CD4-positive, CD25-positive, alpha-beta regulatory T cell (primary cell): ENCODE data around the gene CNTNAP2. TPM values are rescaled to one million over a fixed set of nuclear protein-coding genes. Genes with fewer than 3 reads are reported as not detected.

ENCODE experiments used
- ATAC-seq, 2 donors: fragments of 150-1000 bp; cut with Tn5 transposase; one replicate each; pipeline ENCODE4 v1.10.0; 2021; ENCODE audit warnings: low read depth in 2 of 2, moderate number of reproducible peaks in 2 of 2, moderate library complexity in 1 of 2
- DNase-seq, 3 donors: peaks; one replicate each; pipeline versions ENCODE4 v3.0.0 to v3.0.0-alpha.2; 2012 to 2022; ENCODE audit warnings: mixed read lengths in 1 of 3
- H3K27ac ChIP-seq: one replicate; pipeline ENCODE4 v1.7.0; 2013; ENCODE audit warnings: mild to moderate bottlenecking, low read length; ENCODE audit not compliant: insufficient read depth, poor library complexity, severe bottlenecking
- H3K27me3 ChIP-seq: one replicate; pipeline ENCODE4 v1.7.0; 2013; ENCODE audit warnings: low read length; ENCODE audit not compliant: control insufficient read depth, insufficient read depth
- H3K36me3 ChIP-seq: one replicate; pipeline ENCODE4 v1.7.0; 2013; ENCODE audit warnings: mild to moderate bottlenecking, low read length, moderate library complexity; ENCODE audit not compliant: control insufficient read depth, insufficient read depth
- H3K4me1 ChIP-seq: 2 replicates; pipeline ENCODE4 v1.7.0; 2013; ENCODE audit warnings: mild to moderate bottlenecking, low read length; ENCODE audit not compliant: insufficient read depth, control insufficient read depth, poor library complexity, severe bottlenecking
- H3K4me3 ChIP-seq: one replicate; pipeline ENCODE4 v1.7.0; 2013; ENCODE audit warnings: low read depth, mild to moderate bottlenecking, low read length, moderate library complexity
- H3K9me3 ChIP-seq, 2 experiments: 1 replicate in 1 of 2; 2 replicates in 1 of 2; pipeline ENCODE4 v1.7.0; 2013; ENCODE audit warnings: low read length in 2 of 2, mild to moderate bottlenecking in 1 of 2, moderate library complexity in 1 of 2; ENCODE audit not compliant: control insufficient read depth in 2 of 2
- H3K27ac Mint-ChIP-seq, 3 donors: one replicate each; pipeline ENCODE4 v1.8.0; 2020 to 2022; ENCODE audit warnings: mild to moderate bottlenecking in 3 of 3, mixed read lengths in 3 of 3, moderate library complexity in 2 of 3
- H3K27me3 Mint-ChIP-seq: one replicate; pipeline ENCODE4 v1.8.0; 2022; ENCODE audit warnings: mild to moderate bottlenecking, mixed read lengths
- H3K36me3 Mint-ChIP-seq: one replicate; pipeline ENCODE4 v1.8.0; 2020; ENCODE audit warnings: mixed read lengths
- H3K4me1 Mint-ChIP-seq, 4 donors: one replicate each; pipeline ENCODE4 v1.8.0; 2020 to 2022; ENCODE audit warnings: mixed read lengths in 4 of 4, mild to moderate bottlenecking in 1 of 4
- H3K4me3 Mint-ChIP-seq, 4 donors: one replicate each; pipeline ENCODE4 v1.8.0; 2020 to 2022; ENCODE audit warnings: mild to moderate bottlenecking in 4 of 4, mixed read lengths in 4 of 4, moderate library complexity in 3 of 4
- H3K9me3 Mint-ChIP-seq, 7 donors: one replicate each; pipeline ENCODE4 v1.8.0; 2020 to 2022; ENCODE audit warnings: mixed read lengths in 7 of 7, mild to moderate bottlenecking in 3 of 7, moderate library complexity in 2 of 7
- polyA plus RNA-seq, 4 donors: library from polyadenylated mRNA; unstranded; fragments of 300-500 nt; fragmentation: Illumina TruSeq; gene quantifications; one replicate each; pipeline ENCODE4 v1.2.3, GENCODE V29; 2021
- total RNA-seq: library from RNA; stranded (reverse); gene quantifications from one replicate; pipeline ENCODE4 v1.2.3, GENCODE V29; 2022

Gene CNTNAP2
- total and polyA plus RNA-seq, 5 donors from 2014 or later = 0.02 to 0.15 TPM; not detected in 3

DNA sequence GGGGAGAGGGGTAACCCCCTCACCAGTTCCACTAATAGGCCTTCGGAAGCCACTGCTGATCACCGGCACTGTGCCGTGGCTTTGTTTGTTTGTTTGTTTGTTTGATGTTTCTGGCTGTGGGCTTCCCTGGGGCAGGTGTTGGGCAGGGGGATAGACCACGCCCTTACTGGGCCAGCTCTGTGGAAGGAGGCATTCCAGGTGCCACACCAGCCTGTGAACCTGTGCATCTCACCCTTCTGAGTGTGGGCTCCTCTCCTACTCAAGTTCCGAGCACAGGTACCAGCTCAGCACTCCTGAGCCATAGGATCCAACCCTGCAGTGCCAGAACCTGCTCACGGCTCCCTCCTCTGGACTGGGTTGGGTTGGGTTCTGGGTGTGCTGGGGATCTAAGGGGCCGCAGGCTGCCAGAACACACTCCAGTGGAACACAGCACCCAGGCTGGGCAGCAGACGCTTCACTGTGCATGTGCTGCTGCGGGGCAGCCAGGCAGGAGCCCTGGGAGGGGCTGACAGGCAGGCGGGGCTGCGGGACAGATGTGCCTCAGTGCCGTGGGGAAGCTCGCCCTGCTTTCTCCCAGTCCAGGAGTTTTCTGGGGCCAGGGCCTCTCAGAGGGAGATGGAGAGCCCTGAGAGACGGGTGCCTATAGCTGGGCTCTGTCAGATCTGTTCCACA is 1053.9 kb downstream of the CNTNAP2 start:
- no peaks in the 10 kb centered on the region for H3K4me1 ChIP-seq
- DNase-seq (no peak), ATAC-seq (no peak)
- H3K4me1 Mint-ChIP-seq = no peaks in the 10 kb centered on the region
- no peak overlapping the region for H3K4me3 Mint-ChIP-seq
- no peaks in the 10 kb centered on the region for H3K36me3 ChIP-seq
- no peak overlapping the region for H3K4me3 ChIP-seq
- no peak overlapping the region for H3K27ac ChIP-seq
- no peaks in the 10 kb centered on the region for H3K9me3 ChIP-seq
- no peak overlapping the region for H3K27ac Mint-ChIP-seq
- no peaks in the 10 kb centered on the region for H3K36me3 Mint-ChIP-seq
- H3K27me3 ChIP-seq = no peaks in the 10 kb centered on the region
- no peaks in the 10 kb centered on the region for H3K27me3 Mint-ChIP-seq
- H3K9me3 Mint-ChIP-seq = peaks cover 0 to 7% (median 6%) of the 10 kb centered on the region in 7 donors

DNA sequence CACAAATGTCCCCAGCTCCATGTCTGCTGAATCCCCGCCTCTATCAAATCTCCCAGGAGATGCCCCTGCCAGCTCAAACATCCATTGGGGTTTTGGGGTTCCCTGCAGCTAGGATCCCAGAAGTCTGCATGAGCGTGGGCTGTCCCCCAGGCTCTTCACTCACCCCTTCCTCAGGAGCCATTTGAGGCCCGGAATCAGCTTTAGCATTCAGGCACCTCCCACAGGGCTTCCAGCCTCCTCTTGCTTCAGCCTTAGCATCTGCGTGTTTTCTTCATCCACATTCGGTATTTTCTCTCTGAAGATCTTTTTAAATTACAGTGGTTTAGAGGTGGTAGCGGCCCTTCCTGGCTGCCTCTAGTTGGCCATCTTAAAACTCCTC is 1054.4 kb downstream of the CNTNAP2 start:
- H3K36me3 ChIP-seq = no peaks in the 10 kb centered on the region
- no peak overlapping the region for H3K4me3 ChIP-seq
- ATAC-seq (no peak), DNase-seq (no peak)
- H3K36me3 Mint-ChIP-seq = no peaks in the 10 kb centered on the region
- H3K4me1 Mint-ChIP-seq = no peaks in the 10 kb centered on the region
- H3K27me3 Mint-ChIP-seq = no peaks in the 10 kb centered on the region
- H3K27me3 ChIP-seq = no peaks in the 10 kb centered on the region
- no peaks in the 10 kb centered on the region for H3K4me1 ChIP-seq
- no peaks in the 10 kb centered on the region for H3K9me3 ChIP-seq
- no peak overlapping the region for H3K27ac ChIP-seq
- H3K27ac Mint-ChIP-seq = no peak overlapping the region
- H3K4me3 Mint-ChIP-seq = no peak overlapping the region
- peaks cover 0 to 7% (median 6%) of the 10 kb centered on the region in 7 donors for H3K9me3 Mint-ChIP-seq

DNA sequence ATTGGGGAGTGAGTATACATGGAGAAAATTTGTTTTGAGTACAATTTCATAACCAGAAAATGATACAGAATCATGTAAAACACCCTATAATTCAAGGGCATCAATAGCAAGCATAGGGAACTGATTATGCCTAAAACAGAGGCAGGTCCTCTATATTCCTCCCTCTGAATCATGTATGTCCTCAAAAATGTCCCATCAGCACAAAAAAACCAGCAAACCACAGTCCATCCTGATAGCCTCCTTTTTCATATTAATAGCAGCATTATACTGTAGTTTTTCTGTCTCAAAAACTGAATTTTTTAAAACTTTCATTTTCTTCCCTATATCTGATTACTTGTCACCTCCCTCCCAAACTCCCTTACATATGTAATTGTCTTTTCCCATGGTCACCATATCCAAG is 1057.3 kb downstream of the CNTNAP2 start:
- H3K4me3 Mint-ChIP-seq = no peak overlapping the region
- H3K4me1 ChIP-seq = no peaks in the 10 kb centered on the region
- H3K27ac ChIP-seq = no peak overlapping the region
- no peak for ATAC-seq
- H3K27me3 ChIP-seq = no peaks in the 10 kb centered on the region
- no peak for DNase-seq
- H3K9me3 ChIP-seq = no peaks in the 10 kb centered on the region
- H3K27me3 Mint-ChIP-seq = no peaks in the 10 kb centered on the region
- no peak overlapping the region for H3K27ac Mint-ChIP-seq
- H3K9me3 Mint-ChIP-seq = peaks cover 0 to 9% (median 1%) of the 10 kb centered on the region in 7 donors
- H3K4me1 Mint-ChIP-seq = no peaks in the 10 kb centered on the region
- no peak overlapping the region for H3K4me3 ChIP-seq
- H3K36me3 Mint-ChIP-seq = no peaks in the 10 kb centered on the region
- no peaks in the 10 kb centered on the region for H3K36me3 ChIP-seq

DNA sequence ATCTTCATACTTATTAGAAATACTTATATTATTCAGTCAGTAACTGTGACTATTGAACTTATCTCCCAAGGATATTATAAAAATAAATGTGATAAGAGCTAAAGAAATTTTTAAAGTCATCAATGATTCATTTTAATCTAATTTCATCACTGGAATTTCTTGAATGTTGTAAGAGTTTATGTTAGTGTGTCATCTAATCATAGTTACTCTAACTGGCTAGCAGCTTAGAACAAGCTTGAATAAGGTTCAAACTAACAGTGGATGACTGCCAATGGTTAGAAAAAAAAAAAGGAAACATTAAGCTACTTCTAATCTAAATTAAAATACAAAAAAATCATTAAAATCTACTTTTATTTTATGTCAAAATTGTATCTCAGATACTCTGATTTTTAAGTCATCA is 1066.3 kb downstream of the CNTNAP2 start:
- H3K27ac Mint-ChIP-seq = no peak overlapping the region
- no peak overlapping the region for H3K4me3 ChIP-seq
- H3K36me3 ChIP-seq = no peaks in the 10 kb centered on the region
- H3K4me1 ChIP-seq = no peaks in the 10 kb centered on the region
- no peak overlapping the region for H3K27ac ChIP-seq
- no peak overlapping the region for H3K4me3 Mint-ChIP-seq
- no peaks in the 10 kb centered on the region for H3K27me3 Mint-ChIP-seq
- no peaks in the 10 kb centered on the region for H3K27me3 ChIP-seq
- H3K9me3 ChIP-seq = peaks cover 0 to 2% of the 10 kb centered on the region in 2 experiments
- ATAC-seq (no peak), DNase-seq (no peak)
- H3K36me3 Mint-ChIP-seq = no peaks in the 10 kb centered on the region
- H3K9me3 Mint-ChIP-seq = peaks cover 0 to 16% (median 8%) of the 10 kb centered on the region in 7 donors
- no peaks in the 10 kb centered on the region for H3K4me1 Mint-ChIP-seq

DNA sequence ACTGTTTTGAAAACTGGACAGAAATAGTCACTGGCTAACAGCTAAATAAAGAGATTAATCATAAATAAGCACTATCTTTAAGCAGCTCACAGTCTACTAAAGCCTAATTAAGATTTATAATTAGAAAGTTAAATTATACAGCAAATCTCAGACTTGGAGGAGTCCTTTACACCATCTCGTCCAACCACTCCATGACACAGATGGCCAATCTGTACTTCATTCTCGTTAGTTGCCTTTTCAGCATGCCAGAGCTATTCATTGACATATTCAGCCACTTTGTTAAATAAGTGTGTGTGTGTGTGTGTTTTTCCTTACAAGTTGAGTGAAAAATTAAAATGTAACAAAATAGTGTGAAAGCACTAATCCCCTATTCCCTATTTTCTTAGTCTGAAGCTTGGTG is 1066.7 kb downstream of the CNTNAP2 start:
- Mint-ChIP-seq H3K4me3 (no peak overlapping the region), H3K27me3 (no peaks in the 10 kb centered on the region), H3K4me1 (no peaks in the 10 kb centered on the region), H3K36me3 (no peaks in the 10 kb centered on the region), H3K9me3 (peaks cover 0 to 17% (median 8%) of the 10 kb centered on the region in 7 donors), H3K27ac (no peak overlapping the region)
- no peak for DNase-seq
- no peak overlapping the region for H3K4me3 ChIP-seq
- peaks cover 0 to 2% of the 10 kb centered on the region in 2 experiments for H3K9me3 ChIP-seq
- H3K27ac ChIP-seq = no peak overlapping the region
- no peaks in the 10 kb centered on the region for H3K27me3 ChIP-seq
- no peaks in the 10 kb centered on the region for H3K36me3 ChIP-seq
- ATAC-seq = no peak
- no peaks in the 10 kb centered on the region for H3K4me1 ChIP-seq

DNA sequence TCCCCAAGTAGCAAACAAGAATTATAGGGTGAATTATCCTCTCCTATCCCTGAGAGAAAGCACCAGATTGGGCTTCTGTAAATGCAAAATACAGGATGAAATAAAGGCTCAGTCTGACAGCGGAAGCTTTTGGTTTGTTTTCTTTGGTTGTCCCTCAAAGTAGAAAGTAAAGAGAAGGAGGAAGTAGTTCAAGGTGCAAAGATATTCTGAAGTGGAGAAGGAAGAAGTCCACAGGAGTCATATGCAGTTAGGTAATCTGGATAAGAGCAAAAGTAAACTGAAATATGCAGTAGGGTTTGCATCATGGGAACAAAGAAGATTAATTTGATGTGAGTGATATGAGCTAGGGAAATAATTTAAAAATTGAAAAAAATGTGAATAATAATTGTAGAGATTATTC is 1071.9 kb downstream of the CNTNAP2 start:
- Mint-ChIP-seq H3K36me3 (no peaks in the 10 kb centered on the region), H3K27ac (no peak overlapping the region), H3K27me3 (no peaks in the 10 kb centered on the region), H3K4me3 (no peak overlapping the region), H3K4me1 (no peaks in the 10 kb centered on the region), H3K9me3 (peaks cover 4 to 26% (median 12%) of the 10 kb centered on the region in 7 donors)
- no peak for DNase-seq
- H3K4me3 ChIP-seq = no peak overlapping the region
- H3K36me3 ChIP-seq = no peaks in the 10 kb centered on the region
- H3K4me1 ChIP-seq = no peaks in the 10 kb centered on the region
- peaks cover 0 to 2% of the 10 kb centered on the region in 2 experiments for H3K9me3 ChIP-seq
- H3K27ac ChIP-seq = no peak overlapping the region
- no peak for ATAC-seq
- H3K27me3 ChIP-seq = no peaks in the 10 kb centered on the region

DNA sequence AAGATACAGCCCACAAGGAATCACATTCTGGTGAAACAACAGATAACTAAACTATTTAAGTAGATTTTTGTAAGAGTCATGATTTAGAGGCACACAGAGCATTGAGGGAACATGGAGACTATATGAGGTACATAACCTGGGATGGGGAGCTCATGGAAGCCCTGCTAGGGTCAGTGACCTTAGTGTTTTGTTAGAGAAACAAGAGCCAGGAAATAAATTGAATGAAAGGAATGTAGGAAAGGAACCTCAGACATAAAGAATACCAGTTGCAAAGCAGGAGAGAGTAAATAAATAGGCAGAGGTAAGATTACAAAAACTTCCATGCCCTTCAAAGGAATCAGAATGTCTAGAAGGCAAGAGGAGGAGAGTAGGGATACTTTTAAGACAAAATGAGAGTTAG is 1076.9 kb downstream of the CNTNAP2 start:
- Mint-ChIP-seq H3K4me3 (no peak overlapping the region), H3K27ac (no peak overlapping the region), H3K4me1 (no peaks in the 10 kb centered on the region), H3K27me3 (no peaks in the 10 kb centered on the region), H3K36me3 (no peaks in the 10 kb centered on the region), H3K9me3 (peaks cover under 1 to 18% (median 10%) of the 10 kb centered on the region in 7 donors)
- ATAC-seq = no peak
- H3K36me3 ChIP-seq = no peaks in the 10 kb centered on the region
- H3K9me3 ChIP-seq = peaks cover 2 to 5% of the 10 kb centered on the region in 2 experiments
- H3K4me3 ChIP-seq = no peak overlapping the region
- no peaks in the 10 kb centered on the region for H3K27me3 ChIP-seq
- H3K27ac ChIP-seq = no peak overlapping the region
- DNase-seq = no peak
- no peaks in the 10 kb centered on the region for H3K4me1 ChIP-seq

DNA sequence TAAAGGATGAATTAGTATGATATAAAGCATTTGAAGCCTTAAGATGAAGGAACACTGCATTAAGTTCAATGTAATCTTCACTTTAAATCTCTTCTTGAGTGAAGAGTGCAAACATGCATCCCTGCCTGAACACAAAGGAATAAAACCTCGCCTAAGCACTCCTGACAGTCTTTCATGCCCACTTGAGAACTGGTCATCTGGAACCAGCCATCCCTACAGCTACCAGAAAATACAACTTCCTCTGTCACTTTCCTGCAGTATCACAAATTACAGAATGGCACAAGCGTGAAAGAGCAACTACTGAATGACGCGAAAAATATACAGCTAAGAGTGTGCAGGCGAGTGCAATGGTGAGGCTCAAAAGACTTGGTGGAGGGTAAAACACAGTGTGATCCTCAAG is 1079.9 kb downstream of the CNTNAP2 start:
- H3K36me3 ChIP-seq = no peaks in the 10 kb centered on the region
- no peaks in the 10 kb centered on the region for H3K36me3 Mint-ChIP-seq
- no peak for ATAC-seq
- no peak overlapping the region for H3K4me3 Mint-ChIP-seq
- peaks cover 2 to 8% of the 10 kb centered on the region in 2 experiments for H3K9me3 ChIP-seq
- no peaks in the 10 kb centered on the region for H3K27me3 Mint-ChIP-seq
- peaks cover 0 to 18% (median 8%) of the 10 kb centered on the region in 7 donors for H3K9me3 Mint-ChIP-seq
- H3K4me1 ChIP-seq = no peaks in the 10 kb centered on the region
- no peak for DNase-seq
- H3K27me3 ChIP-seq = no peaks in the 10 kb centered on the region
- H3K27ac Mint-ChIP-seq = no peak overlapping the region
- no peak overlapping the region for H3K4me3 ChIP-seq
- no peak overlapping the region for H3K27ac ChIP-seq
- H3K4me1 Mint-ChIP-seq = no peaks in the 10 kb centered on the region
